Middle frontal gyrus (tissue), 1 donor: ENCODE results near the gene USP32.
"Not testable (repeated sequence)": the region's sequence is repeated elsewhere in the genome, so short reads cannot be mapped to it uniquely, and the experiment has no call there.

Source experiments
- DNase-seq: peaks from one replicate; pipeline ENCODE4 v3.0.0-alpha.2; 2015; ENCODE audit warnings: low spot score; ENCODE audit errors: extremely low spot score

USP32 gene

DNA sequence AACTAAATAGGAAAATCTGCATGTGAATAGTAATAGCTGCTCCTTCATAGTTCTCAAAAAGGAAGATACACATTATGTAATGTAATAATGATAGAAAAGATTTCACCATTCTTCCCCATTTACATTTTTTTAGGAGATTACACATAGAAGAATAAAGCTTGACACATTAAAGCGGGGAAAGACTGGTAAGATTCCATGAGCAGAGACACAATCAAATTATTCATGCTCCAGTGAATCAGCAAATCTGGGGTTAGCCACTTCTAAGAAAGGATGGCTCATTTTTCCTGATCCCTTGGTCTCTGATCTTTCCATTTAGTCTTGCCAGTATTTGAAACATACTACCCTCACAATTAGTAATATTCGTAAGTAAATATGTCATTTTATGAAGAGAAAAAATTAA lies 160.2 kb downstream of the USP32 start:
- no peak for DNase-seq

DNA sequence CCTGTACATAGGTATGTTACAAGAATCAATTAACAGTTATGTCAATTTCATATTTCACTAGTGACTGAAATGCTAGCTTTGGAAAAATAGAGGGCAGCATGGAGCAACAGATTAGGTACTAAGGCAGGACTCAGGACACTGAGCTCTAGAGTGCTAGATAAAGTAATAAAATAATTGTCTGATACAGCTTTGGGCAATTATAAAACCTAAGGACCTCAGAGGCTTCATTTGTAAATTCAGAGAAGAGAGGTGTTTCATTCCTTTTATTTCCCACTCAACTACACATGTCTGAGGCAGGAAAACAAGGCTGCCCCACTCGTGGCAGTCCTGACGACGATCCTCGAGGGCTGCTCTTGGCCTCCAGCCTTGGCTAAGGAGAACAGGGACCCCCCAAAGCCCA lies 160.7 kb downstream of the USP32 start:
- no peak for DNase-seq

DNA sequence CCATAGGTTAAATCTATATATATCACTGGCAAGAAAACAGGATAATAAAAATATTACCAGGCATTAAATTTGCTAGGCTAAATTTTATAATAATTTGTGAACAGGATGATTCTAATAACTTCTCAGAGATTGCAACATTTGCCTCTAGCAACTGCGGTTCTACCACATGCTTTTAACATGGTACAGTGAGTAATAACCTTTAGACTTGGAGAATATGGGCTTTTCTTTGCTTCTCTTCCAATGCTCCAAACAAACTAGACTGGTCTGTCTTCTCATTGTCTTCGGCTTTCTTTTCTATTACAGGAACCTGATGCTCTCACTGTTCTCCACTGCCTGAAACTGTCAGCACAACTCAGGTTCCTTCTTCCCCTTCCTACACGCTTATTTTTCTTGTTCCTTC lies 161.6 kb downstream of the USP32 start:
- no peak for DNase-seq

DNA sequence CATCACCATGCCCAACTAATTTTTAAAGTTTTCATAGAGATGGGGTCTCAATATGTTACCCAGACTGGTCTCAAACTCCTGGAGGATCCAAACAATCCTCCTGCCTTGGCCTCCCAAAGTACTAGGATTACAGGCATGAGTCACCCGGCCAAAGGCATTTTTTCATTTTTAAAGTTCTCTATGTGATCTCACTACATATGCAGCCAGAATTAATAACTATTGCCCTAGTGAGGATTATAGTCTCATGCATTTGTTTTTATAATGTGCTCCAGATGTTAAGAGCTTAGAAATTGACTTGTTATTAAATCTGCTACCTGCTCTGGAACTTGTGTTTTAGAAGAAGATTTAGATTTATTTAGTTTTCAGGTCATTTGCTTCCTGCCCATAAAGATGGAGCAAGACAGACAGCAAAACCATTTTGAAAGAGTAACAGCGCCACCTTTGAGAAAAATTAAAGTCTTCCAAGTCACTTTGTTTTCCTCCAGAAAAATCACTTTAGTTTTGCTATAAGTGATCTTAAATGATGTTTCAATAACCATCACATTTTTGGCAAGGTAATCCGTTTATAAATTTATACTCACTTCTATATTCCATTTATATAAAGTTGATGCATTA lies 162.6 kb downstream of the USP32 start:
- no peak for DNase-seq

DNA sequence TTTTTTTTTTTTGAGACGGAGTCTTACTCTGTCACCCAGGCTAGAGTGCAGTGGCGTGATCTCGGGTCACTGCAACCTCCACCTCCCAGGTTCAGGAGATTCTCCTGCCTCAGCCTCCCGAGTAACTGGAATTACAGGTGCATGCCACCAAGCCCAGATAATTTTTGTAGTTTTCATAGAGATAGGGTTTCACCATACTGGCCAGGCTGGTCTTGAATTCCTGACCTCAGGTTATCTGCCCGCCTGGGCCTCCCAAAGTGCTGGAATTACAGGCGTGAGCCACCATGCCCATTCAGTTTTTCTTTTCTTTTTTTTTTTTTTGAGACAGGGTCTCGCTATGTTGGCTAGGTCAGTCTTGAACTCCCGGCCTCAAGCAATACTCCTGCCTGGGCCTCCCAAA lies 164.7 kb downstream of the USP32 start:
- DNase-seq = not testable (repeated sequence)

DNA sequence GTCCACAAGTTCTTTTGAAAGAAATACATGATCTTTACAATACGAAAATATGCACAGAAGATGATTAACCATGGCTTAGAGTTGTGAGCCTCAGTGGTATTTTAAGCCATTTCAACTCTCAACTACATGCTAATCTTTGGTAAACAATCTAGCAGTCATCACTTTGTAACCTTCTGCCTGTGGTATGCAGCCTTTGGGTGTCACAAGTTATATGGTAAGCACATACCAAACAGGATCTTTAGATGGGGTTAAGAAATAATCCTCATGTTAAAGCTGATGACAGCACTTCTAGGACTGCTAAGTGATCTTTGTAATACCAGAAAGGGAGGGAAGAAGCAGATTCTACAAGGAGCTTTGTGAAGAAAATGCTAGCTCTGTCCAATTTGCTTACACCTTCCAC lies 167.9 kb downstream of the USP32 start:
- no peak for DNase-seq

DNA sequence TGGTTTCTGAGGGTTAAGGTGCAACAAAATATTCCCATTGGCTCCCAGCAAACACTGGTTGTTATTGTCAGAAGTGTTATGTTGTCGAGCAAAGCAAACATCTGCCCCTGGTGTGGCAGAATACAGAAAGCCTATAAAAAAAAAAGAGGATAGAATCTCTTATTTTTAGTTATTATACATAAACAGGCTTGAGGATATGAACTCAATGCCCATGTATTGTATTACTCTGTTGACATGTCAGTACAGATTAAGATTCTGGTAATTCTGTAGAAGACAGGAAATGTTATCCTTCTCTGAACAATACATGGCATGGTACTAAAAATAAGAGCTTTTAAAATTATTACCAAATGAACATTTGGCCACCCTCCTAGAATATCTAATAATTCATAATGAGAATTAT lies 168.5 kb downstream of the USP32 start:
- DNase-seq = no peak

DNA sequence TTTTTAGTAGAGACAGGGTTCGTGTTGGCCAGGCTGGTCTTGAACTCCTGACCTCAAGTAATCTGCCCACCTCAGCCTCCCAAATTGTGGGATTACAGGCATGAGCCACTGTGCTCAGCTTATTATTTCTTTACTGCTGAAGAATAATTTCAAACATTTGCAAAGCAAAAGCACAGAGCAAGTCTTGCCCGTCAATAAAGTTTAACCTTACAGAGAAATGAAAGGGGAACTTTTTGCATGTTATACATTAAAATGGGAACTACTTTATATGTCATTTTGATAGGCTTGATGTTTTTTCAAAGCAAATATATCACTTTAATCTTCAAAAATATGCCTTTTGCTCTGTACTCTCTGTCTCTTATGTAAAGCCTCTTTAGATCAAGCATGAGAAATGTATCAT lies 173.2 kb downstream of the USP32 start:
- DNase-seq = not testable (repeated sequence)

DNA sequence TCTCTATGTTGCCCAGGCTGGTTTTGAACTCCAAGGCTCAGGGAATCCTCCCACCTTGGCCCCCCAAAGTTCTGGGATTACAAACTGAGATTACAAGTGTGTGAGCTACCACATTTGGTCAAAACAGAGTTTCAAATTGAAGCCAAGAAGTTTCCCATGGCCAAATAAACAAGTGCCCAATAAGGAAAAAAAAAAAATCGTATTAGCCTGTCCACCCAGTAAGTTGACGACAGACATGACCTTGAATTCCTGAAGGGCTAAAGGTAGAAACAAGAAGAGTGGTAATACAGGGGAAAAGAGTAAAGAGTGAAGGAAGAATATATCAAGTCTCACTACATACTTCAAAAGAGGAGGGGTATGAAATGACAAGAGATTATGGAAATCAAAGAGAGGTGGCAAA lies 176.0 kb downstream of the USP32 start:
- not testable (repeated sequence) for DNase-seq

DNA sequence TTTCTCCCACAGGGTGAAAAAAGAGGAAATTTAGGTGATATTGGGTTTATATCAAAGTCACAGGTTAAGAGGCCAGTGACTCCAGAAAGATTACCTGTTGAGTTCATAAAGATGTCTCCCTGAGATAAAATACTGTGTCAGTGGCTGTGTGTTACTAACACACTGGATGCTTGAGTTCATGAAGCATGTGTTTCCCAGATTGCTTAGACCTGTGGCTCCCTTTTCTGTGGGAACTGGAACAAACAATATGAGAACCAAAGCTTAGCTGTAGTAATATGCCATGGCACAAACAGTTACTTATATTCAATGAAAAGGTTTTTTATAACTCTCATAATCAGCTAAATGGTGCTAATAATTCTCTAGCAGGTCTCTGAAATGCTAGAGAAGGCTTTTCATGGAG lies 180.7 kb downstream of the USP32 start:
- DNase-seq = not testable (repeated sequence)

DNA sequence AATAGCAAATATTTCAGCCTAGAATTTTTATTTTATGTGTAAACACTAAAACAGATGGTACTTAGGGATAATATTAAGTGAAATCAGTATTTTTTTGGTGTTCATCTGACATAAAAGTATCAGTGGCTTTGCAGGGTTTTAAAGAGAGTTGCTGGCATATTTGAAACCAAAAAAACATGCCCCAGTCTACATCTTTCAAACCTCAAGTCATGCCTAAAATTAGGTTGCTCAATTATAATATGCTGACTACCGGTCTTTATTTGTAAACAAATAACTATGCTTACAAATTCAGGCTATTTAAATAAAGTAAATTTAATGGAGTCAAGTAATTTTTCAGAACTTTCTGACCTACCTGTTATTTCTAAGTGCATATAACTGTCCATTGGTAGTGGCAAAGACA lies 183.6 kb downstream of the USP32 start:
- DNase-seq = not testable (repeated sequence)

DNA sequence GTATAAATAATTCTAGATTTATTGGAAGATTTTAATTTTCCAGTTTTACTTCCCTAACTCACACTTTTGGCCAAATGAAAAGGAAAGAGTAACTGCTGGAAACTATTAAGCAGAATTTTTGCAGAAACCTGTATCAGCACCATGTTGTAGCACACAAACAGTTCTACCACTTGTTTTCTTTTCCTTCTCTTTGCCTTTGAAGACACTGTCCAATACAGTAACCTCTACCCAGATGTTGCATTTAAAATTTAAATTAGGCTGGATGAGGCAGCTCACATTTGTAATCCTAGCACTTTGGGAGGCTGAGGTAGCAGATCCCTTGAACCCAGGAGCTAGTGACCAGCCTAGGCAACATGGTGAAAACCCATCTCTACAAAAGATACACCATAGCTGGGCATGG lies 186.2 kb downstream of the USP32 start:
- not testable (repeated sequence) for DNase-seq

DNA sequence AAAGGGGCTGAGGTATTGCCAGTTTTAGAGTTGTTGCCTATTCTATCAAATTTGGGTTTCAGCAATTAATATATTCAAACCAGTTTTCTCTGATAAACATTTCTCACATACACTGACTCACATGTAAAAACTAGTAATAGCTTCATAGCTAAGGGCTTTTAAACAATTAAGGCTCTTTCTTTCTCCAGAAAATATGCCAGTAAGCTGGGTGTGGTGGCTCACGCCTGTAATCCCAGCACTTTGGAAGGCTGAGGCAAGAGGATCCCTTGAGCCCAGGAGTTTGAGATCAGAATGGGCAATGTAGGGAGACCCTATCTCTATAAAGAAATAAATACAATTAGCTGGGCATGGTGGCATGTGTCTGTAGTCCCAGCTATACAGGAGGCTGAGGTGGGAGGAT lies 193.3 kb downstream of the USP32 start:
- DNase-seq = not testable (repeated sequence)

DNA sequence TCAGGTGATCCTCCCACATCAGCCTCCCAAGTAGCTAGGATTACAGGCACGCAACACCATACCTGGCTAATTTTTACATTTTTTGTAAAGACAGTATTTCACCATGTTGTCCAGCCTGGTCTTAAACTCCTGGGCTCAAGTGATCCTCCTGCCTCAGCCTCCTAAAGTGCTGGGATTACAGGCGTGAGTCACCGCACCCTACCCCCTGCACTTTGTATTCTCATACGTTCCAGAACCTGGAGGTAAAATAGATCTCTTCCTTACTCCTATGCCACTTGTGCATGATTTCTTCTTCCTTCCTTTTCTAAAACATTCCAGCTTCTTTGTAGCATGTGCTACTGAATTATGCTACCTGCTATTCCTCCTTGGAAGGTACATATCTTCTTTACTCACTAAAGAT lies 197.8 kb downstream of the USP32 start:
- DNase-seq = not testable (repeated sequence)

DNA sequence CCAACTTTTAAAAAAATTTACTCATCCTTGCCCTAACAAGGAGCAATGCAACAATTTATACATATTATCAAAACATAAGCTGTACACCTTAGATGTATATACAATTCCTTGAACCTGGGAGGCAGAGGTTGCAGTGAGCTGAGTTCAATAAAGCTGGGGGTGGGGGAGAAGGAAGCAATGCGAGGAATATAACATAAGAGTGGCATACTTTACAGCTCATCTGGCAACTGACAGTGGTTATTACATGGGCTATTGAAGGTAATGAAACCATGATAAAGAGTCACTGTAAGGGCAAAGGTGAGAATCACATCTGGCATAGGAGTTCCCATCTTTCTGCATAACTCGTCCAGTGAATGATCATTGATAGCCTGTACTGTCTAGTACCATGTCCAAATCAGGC lies 198.5 kb downstream of the USP32 start:
- no peak for DNase-seq

DNA sequence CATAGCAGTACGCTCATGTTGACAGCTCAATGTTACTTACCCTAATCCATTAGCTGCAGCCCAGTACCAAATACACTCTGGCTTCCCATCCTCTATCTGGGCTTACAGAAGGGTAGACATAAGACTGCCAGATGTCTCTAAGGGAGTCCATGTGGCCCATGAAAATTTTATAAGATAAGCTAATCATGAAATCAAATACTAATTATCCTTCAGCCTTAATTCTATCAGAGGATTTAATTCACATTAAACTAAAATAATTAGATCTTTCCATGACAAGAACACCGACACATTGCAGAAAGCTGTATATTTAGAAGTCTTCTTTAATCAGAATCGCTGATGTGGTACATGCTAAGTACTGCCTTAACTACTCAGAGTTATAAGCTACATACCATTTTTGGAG lies 198.9 kb downstream of the USP32 start:
- DNase-seq = not testable (repeated sequence)

DNA sequence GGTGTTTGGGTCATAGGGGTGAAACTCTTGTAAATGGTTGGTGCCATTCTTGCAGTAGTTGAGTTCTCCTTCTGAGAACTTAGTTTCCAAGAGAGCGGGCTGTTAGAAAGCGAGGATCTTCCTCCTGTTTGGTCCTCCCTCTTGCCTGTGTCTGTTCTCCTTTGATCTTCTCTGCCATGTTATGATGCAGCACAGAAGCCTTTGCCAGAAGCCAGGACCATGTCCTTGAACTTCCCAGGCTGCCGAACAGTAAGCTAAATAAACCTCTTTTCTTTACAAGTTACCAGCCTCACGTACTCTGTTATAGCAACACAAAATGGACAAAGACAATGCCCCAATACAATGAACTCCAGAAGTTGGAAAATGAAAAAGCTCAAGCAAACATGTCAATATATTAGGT lies 201.9 kb downstream of the USP32 start:
- not testable (repeated sequence) for DNase-seq

DNA sequence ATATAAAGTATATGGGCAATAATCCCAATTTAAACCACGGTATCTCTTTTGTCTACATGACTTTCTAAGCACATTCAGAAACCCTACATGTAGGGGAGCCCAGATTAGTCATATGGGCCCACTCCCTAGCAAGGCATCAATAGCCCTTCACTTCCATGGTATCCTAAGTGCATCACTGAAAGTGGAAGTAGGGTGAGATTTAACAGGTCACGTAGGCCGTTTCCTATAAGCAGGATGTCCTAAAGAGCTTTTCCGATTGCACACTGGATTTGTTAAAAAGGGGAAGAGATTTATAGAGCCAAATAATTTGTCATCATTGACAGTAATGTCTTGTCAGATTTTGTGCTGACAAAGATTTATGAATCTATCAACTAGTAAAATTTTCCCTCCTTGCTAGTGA lies 203.2 kb downstream of the USP32 start:
- DNase-seq = no peak

DNA sequence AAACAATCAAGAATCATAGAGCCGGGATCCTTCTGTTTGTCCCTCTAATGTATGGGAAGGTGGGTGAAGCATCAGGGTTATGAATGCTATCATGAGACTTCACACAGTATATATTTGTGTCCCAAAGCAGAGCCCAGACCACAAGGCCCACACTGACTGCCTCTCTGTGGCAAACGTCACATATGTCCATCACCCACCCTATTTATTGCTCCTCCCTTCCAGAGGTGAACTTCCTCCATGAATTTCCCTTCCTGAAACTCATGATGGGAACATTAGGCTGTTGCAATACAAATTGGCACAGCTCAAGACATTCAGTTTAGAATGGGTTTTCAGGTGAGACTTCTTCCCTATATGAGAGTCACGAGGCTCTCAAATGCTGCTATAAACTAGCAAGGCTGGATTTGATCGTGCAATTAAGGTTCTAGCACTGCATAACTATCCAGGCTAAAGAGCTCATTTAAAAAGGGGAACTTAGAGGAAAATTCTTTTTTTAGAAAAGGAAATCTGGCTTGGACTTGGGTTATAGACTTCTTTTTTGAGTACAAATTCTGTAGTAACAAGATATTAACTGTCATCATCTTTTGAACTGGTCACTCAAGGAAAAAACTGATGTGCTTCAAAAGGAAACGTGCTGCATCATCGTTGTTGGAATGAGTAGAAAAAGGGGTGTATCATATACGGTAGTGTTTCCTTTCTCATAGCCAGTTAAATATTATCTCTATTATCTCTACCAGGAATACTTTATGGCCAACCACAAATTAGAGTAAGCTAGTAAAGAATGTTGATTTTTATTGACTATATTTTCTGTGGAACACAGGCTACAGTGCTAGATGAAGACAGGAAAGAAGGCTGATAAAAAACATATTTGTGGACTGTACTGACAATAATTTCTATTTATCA lies 204.8 kb downstream of the USP32 start:
- not testable (repeated sequence) for DNase-seq

DNA sequence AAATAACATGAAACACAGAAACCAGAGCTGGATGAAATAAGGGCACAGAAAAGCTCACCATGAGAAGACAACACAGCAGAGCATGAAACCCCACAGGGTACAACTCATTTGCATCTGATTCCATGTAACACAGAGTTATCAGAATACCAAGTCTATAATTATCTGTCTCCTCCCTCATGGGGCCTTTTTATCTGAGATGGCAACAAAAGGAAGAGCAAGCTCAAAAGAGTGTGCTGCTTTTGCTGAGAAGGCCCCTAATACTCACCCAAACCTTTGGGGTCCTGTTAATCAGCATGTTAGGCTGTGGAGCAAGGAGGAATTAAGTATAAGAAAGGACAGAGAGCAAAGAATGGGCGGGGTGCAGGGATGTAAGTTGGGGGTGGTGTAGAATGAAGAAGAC lies 205.6 kb downstream of the USP32 start:
- not testable (repeated sequence) for DNase-seq

DNA sequence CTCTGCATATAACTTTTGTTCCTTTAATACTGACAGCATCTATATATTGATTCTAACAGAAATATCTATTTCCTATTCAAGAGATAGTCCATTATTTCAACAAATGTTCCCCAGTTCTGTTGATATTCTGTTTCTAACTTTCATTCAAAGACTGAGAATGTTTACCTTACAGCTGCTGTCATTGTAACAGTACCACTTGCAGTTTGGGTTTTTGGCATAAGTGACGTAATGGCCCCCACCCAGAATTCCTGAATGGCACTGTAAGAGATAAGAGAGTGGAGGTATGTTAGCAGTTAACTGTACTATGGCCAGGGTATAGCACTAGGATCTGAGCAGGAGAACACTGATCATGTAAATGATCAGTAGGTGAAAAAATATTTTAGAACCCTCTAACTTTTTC lies 211.6 kb downstream of the USP32 start:
- DNase-seq = not testable (repeated sequence)

DNA sequence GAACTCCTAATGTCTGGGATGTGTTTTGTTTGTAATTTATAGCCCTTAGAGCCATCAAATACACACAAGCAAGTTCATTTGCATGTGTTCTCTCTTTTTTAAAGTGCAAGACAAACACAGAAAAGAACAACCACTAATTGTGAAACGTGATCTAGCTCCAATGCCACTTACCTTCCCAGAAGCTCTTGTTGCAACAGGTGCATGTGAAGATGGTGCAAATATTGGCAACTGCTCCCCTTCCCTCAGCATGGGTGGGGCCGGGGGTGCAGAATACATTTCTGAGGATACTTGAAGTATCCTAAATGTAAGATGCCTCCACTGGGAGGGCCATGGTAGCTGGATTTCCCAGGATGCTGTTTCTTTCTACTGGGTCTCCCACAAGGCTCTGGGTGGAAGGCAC lies 213.8 kb downstream of the USP32 start:
- not testable (repeated sequence) for DNase-seq

DNA sequence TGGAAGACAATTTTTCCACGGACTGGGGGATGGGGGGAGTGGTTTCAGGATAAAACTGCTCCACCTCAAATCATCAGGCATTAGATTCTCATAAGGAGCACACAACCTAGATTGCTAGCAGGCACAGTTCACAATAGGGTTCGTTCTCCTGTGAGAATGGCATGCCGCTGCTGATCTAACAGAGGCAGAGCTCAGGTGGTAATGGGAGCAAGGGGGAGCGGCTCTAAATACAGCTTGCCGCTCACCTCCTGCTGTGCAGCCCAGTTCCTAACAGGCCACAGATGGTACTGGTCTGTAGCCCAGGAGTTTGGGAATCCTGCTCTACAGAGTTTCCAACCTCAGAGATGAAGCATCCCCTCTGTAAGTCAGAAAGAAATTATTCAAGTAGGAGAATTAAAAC lies 215.2 kb downstream of the USP32 start:
- DNase-seq = not testable (repeated sequence)
